H1 (cell line): Measurements from ENCODE around the gene CAPN15. TPM values are rescaled to one million over a fixed set of nuclear protein-coding genes. Genes with fewer than 3 reads are reported as not detected.

Source experiments
- BACH1 ChIP-seq: IDR thresholded peaks from 2 replicates; pipeline ENCODE4 v1.6.1; 2012; ENCODE audit warnings: low read length, improper control_type of control experiment
- CEBPB ChIP-seq: IDR thresholded peaks from 2 replicates; pipeline ENCODE4 v1.6.1; 2012; ENCODE audit warnings: low read depth, low read length
- CREB1 ChIP-seq: IDR thresholded peaks from 2 replicates; pipeline ENCODE4 v1.6.1; 2012; ENCODE audit warnings: inconsistent platforms
- EGR1 ChIP-seq: IDR thresholded peaks from 2 replicates; pipeline ENCODE4 v1.6.1; 2011; ENCODE audit warnings: low read depth, low read length, borderline replicate concordance
- HDAC6 ChIP-seq: IDR thresholded peaks from one replicate; pipeline ENCODE4 v1.7.1; 2012; ENCODE audit warnings: low read depth, mild to moderate bottlenecking, inconsistent platforms, low read length, moderate library complexity
- KDM1A ChIP-seq: fragments of 200-600, 300-600 bp; sonication (generic); IDR thresholded peaks from 2 replicates; pipeline ENCODE4 v1.7.1; 2016; ENCODE audit warnings: mild to moderate bottlenecking, low read length, borderline replicate concordance
- KDM4A ChIP-seq: IDR thresholded peaks from one replicate; pipeline ENCODE4 v1.7.1; 2012; ENCODE audit warnings: low read depth, mild to moderate bottlenecking, moderate library complexity, low read length, inconsistent platforms; ENCODE audit not compliant: severe bottlenecking
- KDM5A ChIP-seq: fragments of 200-600 bp; IDR thresholded peaks from 2 replicates; pipeline ENCODE4 v1.7.1; 2012; ENCODE audit warnings: mild to moderate bottlenecking, low read length, inconsistent platforms, mixed read lengths
- MAFK ChIP-seq: IDR thresholded peaks from 2 replicates; pipeline ENCODE4 v1.6.1; 2012; ENCODE audit warnings: low read depth, mild to moderate bottlenecking, improper control_type of control experiment, low read length
- NANOG ChIP-seq: IDR thresholded peaks from 2 replicates; pipeline ENCODE4 v1.6.1; 2011; ENCODE audit warnings: low read length, low read depth, mild to moderate bottlenecking, inconsistent platforms; ENCODE audit not compliant: insufficient read depth, poor library complexity, severe bottlenecking
- NRF1 ChIP-seq: IDR thresholded peaks from 2 replicates; pipeline ENCODE4 v1.6.1; 2011; ENCODE audit warnings: mild to moderate bottlenecking, low read depth, low read length, improper control_type of control experiment
- PHF8 ChIP-seq: fragments of 200-600 bp; sonication (generic); conservative IDR thresholded peaks from 2 replicates; pipeline ENCODE4 v1.7.1; 2012; ENCODE audit warnings: low read depth, mild to moderate bottlenecking, inconsistent platforms, low read length, moderate library complexity
- POLR2A ChIP-seq, 2 experiments: IDR thresholded peaks; 1 replicate in 1 of 2; 2 replicates in 1 of 2; pipeline ENCODE4 v1.6.1; 2011; ENCODE audit warnings: low read depth in 2 of 2, low read length in 2 of 2, mild to moderate bottlenecking in 2 of 2; ENCODE audit errors: control extremely low read depth in 1 of 2
- RBBP5 ChIP-seq: IDR thresholded peaks from 2 replicates; pipeline ENCODE4 v1.7.1; 2012; ENCODE audit warnings: low read depth, mild to moderate bottlenecking, inconsistent platforms, low read length, moderate library complexity, borderline replicate concordance
- RNF2 ChIP-seq: fragments of 200-900, 300-1000 bp; sonication (generic); IDR thresholded peaks from 2 replicates; pipeline ENCODE4 v1.7.1; 2016; ENCODE audit warnings: borderline replicate concordance, low read depth, mild to moderate bottlenecking, antibody characterized with exemption, low read length; ENCODE audit not compliant: poor library complexity, severe bottlenecking; ENCODE audit errors: missing control alignments
- SIN3A ChIP-seq, 2 experiments: IDR thresholded peaks in 1 of 2; conservative IDR thresholded peaks in 1 of 2; 2 replicates each; pipeline ENCODE4 v1.6.1; 2011 to 2012; ENCODE audit warnings: low read length in 2 of 2, improper control_type of control experiment in 1 of 2, low read depth in 1 of 2, mild to moderate bottlenecking in 1 of 2
- SIRT6 ChIP-seq: IDR thresholded peaks from one replicate; pipeline ENCODE4 v1.7.1; 2012; ENCODE audit warnings: low read length, inconsistent platforms
- SP4 ChIP-seq: IDR thresholded peaks from 2 replicates; pipeline ENCODE4 v1.6.1; 2012; ENCODE audit warnings: low read length, inconsistent platforms
- SUZ12 ChIP-seq: fragments of 200-600 bp; sonication (generic); IDR thresholded peaks from 2 replicates; pipeline ENCODE4 v1.6.1; 2012; ENCODE audit warnings: mild to moderate bottlenecking, inconsistent platforms, low read length, moderate library complexity, mixed read lengths
- TBP ChIP-seq: IDR thresholded peaks from 2 replicates; pipeline ENCODE4 v1.6.1; 2011; ENCODE audit warnings: low read depth, low read length, improper control_type of control experiment
- TEAD4 ChIP-seq: IDR thresholded peaks from 2 replicates; pipeline ENCODE4 v1.6.1; 2012; ENCODE audit warnings: low read depth, low read length, inconsistent platforms, mixed read lengths
- polyA plus RNA-seq, 7 experiments: library from polyadenylated mRNA; depleted of rRNA in 3 of 7; stranded (reverse) in 5 of 7; unstranded in 2 of 7; fragments of >200 nt in 5 of 7; fragments of 200-250 nt in 2 of 7; gene quantifications; 1 replicate in 5 of 7; 2 replicates in 1 of 7; 4 replicates in 1 of 7; pipeline versions ENCODE4 v1.2.1 to v1.2.3, GENCODE V29; 2011 to 2013; ENCODE audit warnings: missing spikeins in 2 of 7, mixed read lengths in 2 of 7
- total RNA-seq: library from RNA; stranded (reverse); fragmentation: NEBNext Ultra II Directional; extraction: Animal tissue kit (Norgen Biotek cat#: 25700); gene quantifications from 2 replicates; pipeline ENCODE4 v1.2.1, GENCODE V29; 2021
- TF ChIP-seq, protein P1 (sequence below): IDR thresholded peaks from 2 replicates; pipeline ENCODE4 v1.6.1; 2011; ENCODE audit warnings: low read depth, mild to moderate bottlenecking, low read length; ENCODE audit not compliant: insufficient read depth
- TF ChIP-seq, protein P2 (sequence below): IDR thresholded peaks from 2 replicates; pipeline ENCODE4 v1.6.1; 2012; ENCODE audit warnings: inconsistent platforms

The CAPN15 gene
- total and polyA plus RNA-seq, 2 of the 8 experiments (the other 6 are each of a cell fraction or from before 2014, with no cell fraction given), result 38.9 to 76.9 TPM

DNA sequence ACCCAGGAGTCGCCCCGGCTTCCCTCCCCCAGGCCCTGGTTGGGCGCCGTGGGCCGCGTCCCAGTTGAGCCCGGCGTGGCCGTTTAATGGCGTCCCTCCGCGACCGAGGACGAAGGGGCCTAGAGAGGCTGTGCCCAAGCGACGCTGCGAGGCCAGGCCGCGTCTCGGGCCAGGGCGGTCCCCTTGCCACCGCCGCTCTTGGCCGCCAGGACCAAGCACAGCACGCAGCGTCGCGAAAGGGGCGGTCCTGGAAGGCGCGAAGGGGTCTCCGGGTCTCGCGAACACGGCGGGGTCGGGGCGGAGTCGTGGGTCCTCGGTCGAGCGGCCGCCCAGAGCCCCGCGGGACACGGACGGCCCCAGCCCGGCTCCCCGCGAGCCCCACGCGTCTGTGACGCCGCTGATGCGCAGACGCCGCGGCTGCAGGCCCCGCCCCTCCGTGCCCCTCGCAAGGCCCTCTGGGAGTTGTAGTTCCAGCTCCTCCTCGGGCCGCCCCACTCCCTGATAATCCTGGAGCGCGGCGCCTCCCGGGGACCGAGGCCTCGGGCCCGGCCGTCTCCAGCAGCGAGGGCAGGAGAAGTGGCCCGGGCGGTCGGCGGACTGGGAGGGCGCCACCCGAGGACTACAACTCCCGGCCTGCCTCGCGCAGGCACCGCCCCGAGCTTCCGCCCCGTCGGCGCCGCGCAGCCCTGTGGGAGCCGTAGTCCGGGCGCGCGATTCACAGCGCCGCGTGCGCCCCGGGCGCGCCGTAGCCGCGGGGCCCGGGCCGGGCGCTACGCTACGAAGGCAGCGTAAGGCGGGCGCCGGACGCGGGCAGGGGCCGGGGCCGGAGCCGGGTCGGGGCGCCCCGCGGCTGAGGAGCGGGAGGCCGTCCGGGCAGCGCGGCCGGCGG is at the start of gene CAPN15 (continued):
- TF ChIP-seq BACH1 (peak; percentile 71), SIN3A (conservative IDR thresholded peaks at IDR 0.05 in 1 of 2, IDR thresholded peaks at IDR 0.05 in 1 of 2; ENCODE audit: low read depth in 1 of 2, low read length in 2 of 2) (0 out of 4 replicates have a peak, but pooled peaks of 1 of the 2 experiments have one; percentile 22), KDM1A (no peak), HDAC6 (no peak), TBP (no peak), KDM5A (0 out of 2 replicates have a peak, but pooled peaks have one; percentile 33), POLR2A (IDR thresholded peaks at IDR 0.05; ENCODE audit: control extremely low read depth in 1 of 2, low read depth in 2 of 2, low read length in 2 of 2) (peak in 1 of 2 experiments; percentile 47; a peak in 1 of 3 replicates), RBBP5 (peak; percentile 77; the same call in 1 of the 2 replicates), MAFK (no peak), RNF2 (no peak), TEAD4 (no peak), EGR1 (no peak), SIRT6 (no peak), NRF1 (no peak), KDM4A (peak; percentile 63), CREB1 (peak; percentile 92), PHF8 (peak; percentile 86), SUZ12 (no peak), SP4 (peak; percentile 62; the same call in 1 of the 2 replicates), NANOG (no peak), CEBPB (no peak)
- TF ChIP-seq, protein P1, sequence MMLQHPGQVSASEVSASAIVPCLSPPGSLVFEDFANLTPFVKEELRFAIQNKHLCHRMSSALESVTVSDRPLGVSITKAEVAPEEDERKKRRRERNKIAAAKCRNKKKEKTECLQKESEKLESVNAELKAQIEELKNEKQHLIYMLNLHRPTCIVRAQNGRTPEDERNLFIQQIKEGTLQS, result 0 out of 2 replicates have a peak, but pooled peaks have one; percentile 32
- TF ChIP-seq, protein P2, sequence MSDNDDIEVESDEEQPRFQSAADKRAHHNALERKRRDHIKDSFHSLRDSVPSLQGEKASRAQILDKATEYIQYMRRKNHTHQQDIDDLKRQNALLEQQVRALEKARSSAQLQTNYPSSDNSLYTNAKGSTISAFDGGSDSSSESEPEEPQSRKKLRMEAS, result peak; percentile 37
